HCT116 (cell line): Measurements from ENCODE around the gene AASS. TPM values are rescaled to one million over a fixed set of nuclear protein-coding genes. Genes with fewer than 3 reads are reported as not detected.

Experiments
- ATAC-seq: fragments of 200-7000 bp; cut with Tn5 transposase; 2 replicates; pipeline ENCODE4 v1.9.1; 2020; ENCODE audit warnings: mild to moderate bottlenecking, moderate library complexity
- BruUV-seq: library from RNA; stranded (reverse); fragments of 400-500 nt; replicated peaks from 2 replicates; lab custom pipeline; 2021; lab: Mats Ljungman, UMichigan
- CTCF ChIA-PET: fragments of 300-600 bp; sonication (Branson Sonifier 250); formaldehyde crosslinking; loops from one replicate; lab custom pipeline; 2021; ENCODE audit warnings: antibody characterized with exemption; lab: Charles Lee
- POLR2A ChIA-PET: fragments of 300-600, 350-600 bp; sonication (Branson Sonifier 250); formaldehyde crosslinking; loops from one replicate; lab custom pipeline; 2021; ENCODE audit warnings: antibody characterized with exemption; lab: Charles Lee
- RAD21 ChIA-PET, 2 experiments: fragments of 300-600 bp; sonication (Branson Sonifier 250); formaldehyde crosslinking; loops; one replicate each; lab custom pipeline; 2023; ENCODE audit warnings: low total read pairs in 2 of 2; ENCODE audit not compliant: uncharacterized antibody in 2 of 2, unreplicated experiment in 2 of 2, low non-redundant PET in 1 of 2; lab: Charles Lee
- DNase-seq: peaks from one replicate; pipeline ENCODE4 v3.0.0-alpha.2; 2010; ENCODE audit warnings: low read depth, low spot score
- H2AFZ ChIP-seq: fragments of 200-600 bp; shearing (Covaris generic), sonication (generic); 2 replicates; pipeline ENCODE4 v1.6.1; 2017; ENCODE audit warnings: low read depth, mixed run types, mixed read lengths, antibody characterized with exemption, low read length; ENCODE audit not compliant: poor library complexity, severe bottlenecking
- H3K27ac ChIP-seq: 2 replicates; pipeline ENCODE4 v1.5.1; 2012; ENCODE audit warnings: low read depth, low read length
- H3K27me3 ChIP-seq: fragments of 200-600 bp; sonication (generic); 2 replicates; pipeline ENCODE4 v1.6.1; 2016; ENCODE audit warnings: mixed run types, low read length, mixed read lengths; ENCODE audit not compliant: insufficient read depth
- H3K36me3 ChIP-seq, 2 experiments: fragments of 200-500 bp in 1 of 2; fragments of 200-600 bp in 1 of 2; sonication (Bioruptor generic) in 1 of 2; sonication (generic) in 1 of 2; 2 replicates each; pipeline versions ENCODE4 v1.5.1 to v1.6.1; 2014 to 2016; ENCODE audit warnings: low read length in 2 of 2, inconsistent platforms in 1 of 2, mixed read lengths in 1 of 2, mixed run types in 1 of 2; ENCODE audit not compliant: insufficient read depth in 2 of 2, control insufficient read depth in 1 of 2
- H3K4me1 ChIP-seq, 2 experiments: fragments of 200-600 bp in 1 of 2; sonication (generic) in 1 of 2; 2 replicates each; pipeline versions ENCODE4 v1.5.1 to v1.6.1; 2012 to 2017; ENCODE audit warnings: low read length in 2 of 2, inconsistent platforms in 1 of 2, mild to moderate bottlenecking in 1 of 2, mixed read lengths in 1 of 2, mixed run types in 1 of 2, moderate library complexity in 1 of 2; ENCODE audit not compliant: insufficient read depth in 2 of 2, control insufficient read depth in 1 of 2
- H3K4me2 ChIP-seq: fragments of 200-600 bp; sonication (generic); 2 replicates; pipeline ENCODE4 v1.6.1; 2017; ENCODE audit warnings: mixed run types, low read length, mixed read lengths
- H3K4me3 ChIP-seq, 2 experiments: fragments of 200-600 bp in 1 of 2; sonication (generic) in 1 of 2; replicated peaks in 1 of 2; 2 replicates each; pipeline ENCODE4 v1.5.1; 2011 to 2016; ENCODE audit warnings: low read length in 2 of 2, control low read depth in 1 of 2, low read depth in 1 of 2, mild to moderate bottlenecking in 1 of 2, mixed read lengths in 1 of 2, mixed run types in 1 of 2
- H3K79me2 ChIP-seq: fragments of 200-600 bp; sonication (generic); 2 replicates; pipeline ENCODE4 v1.6.1; 2017; ENCODE audit warnings: mild to moderate bottlenecking, mixed run types, low read length, moderate library complexity, mixed read lengths; ENCODE audit not compliant: insufficient read depth
- H3K9ac ChIP-seq: fragments of 200-600 bp; sonication (generic); 2 replicates; pipeline ENCODE4 v1.6.1; 2016; ENCODE audit warnings: low read length, mixed read lengths
- H3K9me2 ChIP-seq: fragments of 200-600 bp; sonication (generic), shearing (Covaris generic); 2 replicates; pipeline ENCODE4 v1.6.1; 2017; ENCODE audit warnings: mixed run types, mild to moderate bottlenecking, moderate library complexity; ENCODE audit not compliant: insufficient read depth
- H3K9me3 ChIP-seq, 2 experiments: fragments of 200-500 bp in 1 of 2; fragments of 200-600 bp in 1 of 2; sonication (Bioruptor generic) in 1 of 2; sonication (generic) in 1 of 2; 2 replicates each; pipeline ENCODE4 v1.6.1; 2014 to 2017; ENCODE audit warnings: low read length in 2 of 2, mixed read lengths in 2 of 2, inconsistent platforms in 1 of 2, low read depth in 1 of 2, mild to moderate bottlenecking in 1 of 2, mixed run types in 1 of 2, moderate library complexity in 1 of 2; ENCODE audit not compliant: control insufficient read depth in 1 of 2, insufficient read depth in 1 of 2
- H4K20me1 ChIP-seq: fragments of 200-600 bp; sonication (generic), shearing (Covaris generic); 2 replicates; pipeline ENCODE4 v1.6.1; 2017; ENCODE audit warnings: mixed run types, mild to moderate bottlenecking, moderate library complexity; ENCODE audit not compliant: insufficient read depth
- CBX3 ChIP-seq: IDR thresholded peaks from 2 replicates; pipeline ENCODE4 v1.6.1; 2012; ENCODE audit warnings: low read depth
- ELF1 ChIP-seq: IDR thresholded peaks from 2 replicates; pipeline ENCODE4 v1.6.1; 2012; ENCODE audit warnings: low read depth, borderline replicate concordance
- FOSL1 ChIP-seq: IDR thresholded peaks from 2 replicates; pipeline ENCODE4 v1.6.1; 2012; ENCODE audit warnings: low read depth
- POLR2A ChIP-seq: IDR thresholded peaks from 2 replicates; pipeline ENCODE4 v1.7.0; 2011; ENCODE audit warnings: borderline replicate concordance; ENCODE audit not compliant: insufficient read depth, insufficient read length; ENCODE audit errors: extremely low read depth
- POLR2AphosphoS5 ChIP-seq: IDR thresholded peaks from 2 replicates; pipeline ENCODE4 v1.6.1; 2011; ENCODE audit warnings: mild to moderate bottlenecking, low read depth, low read length, moderate library complexity
- SP1 ChIP-seq: IDR thresholded peaks from 2 replicates; pipeline ENCODE4 v1.6.1; 2012; ENCODE audit warnings: low read depth
- SRF ChIP-seq: IDR thresholded peaks from 2 replicates; pipeline ENCODE4 v1.6.1; 2012; ENCODE audit warnings: low read depth
- TCF7L2 ChIP-seq: IDR thresholded peaks from 2 replicates; pipeline ENCODE4 v1.7.0; 2011; ENCODE audit warnings: borderline replicate concordance, inconsistent platforms; ENCODE audit not compliant: insufficient read depth, insufficient read length; ENCODE audit errors: extremely low read depth
- YY1 ChIP-seq: IDR thresholded peaks from 2 replicates; pipeline ENCODE4 v1.6.1; 2011; ENCODE audit warnings: low read length, low read depth, moderate library complexity, mild to moderate bottlenecking; ENCODE audit not compliant: insufficient replicate concordance; ENCODE audit errors: extremely low read depth
- intact Hi-C: fragments of 100-400 bp; cut with micrococcal nuclease; formaldehyde crosslinking; loops from 2 replicates; pipeline ENCODE4 v1.10.0; 2022
- total RNA-seq: library from RNA; stranded (reverse); gene quantifications from one replicate; pipeline ENCODE4 v1.2.1, GENCODE V29; 2021; ENCODE audit not compliant: unreplicated experiment
- TF ChIP-seq, protein P1 (sequence below), 3 experiments: fragments of 200-600 bp in 1 of 3; sonication (generic) in 1 of 3; IDR thresholded peaks in 2 of 3; conservative IDR thresholded peaks in 1 of 3; 2 replicates each; pipeline ENCODE4 v1.5.1; 2012 to 2017; ENCODE audit warnings: low read depth in 2 of 3, low read length in 2 of 3, antibody characterized with exemption in 1 of 3, borderline replicate concordance in 1 of 3, control low read depth in 1 of 3, mild to moderate bottlenecking in 1 of 3, mixed read lengths in 1 of 3, mixed run types in 1 of 3, moderate library complexity in 1 of 3; ENCODE audit not compliant: insufficient read depth in 1 of 3

The AASS gene
- total RNA-seq, 1 experiment from 2014 or later = 5.1 TPM

DNA sequence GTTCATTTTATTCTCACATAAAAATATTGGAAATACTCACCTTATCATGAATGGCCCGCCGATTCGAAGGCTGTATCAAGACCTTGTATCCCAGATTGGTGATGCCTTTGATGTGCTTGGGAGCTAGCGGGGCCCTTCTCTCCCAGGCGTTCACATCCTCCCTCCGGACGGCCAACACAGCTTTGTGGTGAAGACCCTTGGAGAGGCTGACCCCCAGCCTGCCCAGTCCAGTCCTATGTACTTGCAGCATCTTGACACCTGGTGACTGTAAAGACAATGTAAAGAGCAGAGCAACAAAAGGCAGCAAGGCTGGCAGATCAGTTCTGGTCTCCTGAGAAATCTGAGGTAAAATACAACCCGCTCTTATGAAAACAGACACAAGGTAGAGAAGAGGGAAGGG lies 10.6 kb downstream of the AASS start:
- no peaks in the 10 kb centered on the region for H4K20me1 ChIP-seq
- no peak for ATAC-seq
- no peak for TF ChIP-seq POLR2A
- TF ChIP-seq, protein P1, sequence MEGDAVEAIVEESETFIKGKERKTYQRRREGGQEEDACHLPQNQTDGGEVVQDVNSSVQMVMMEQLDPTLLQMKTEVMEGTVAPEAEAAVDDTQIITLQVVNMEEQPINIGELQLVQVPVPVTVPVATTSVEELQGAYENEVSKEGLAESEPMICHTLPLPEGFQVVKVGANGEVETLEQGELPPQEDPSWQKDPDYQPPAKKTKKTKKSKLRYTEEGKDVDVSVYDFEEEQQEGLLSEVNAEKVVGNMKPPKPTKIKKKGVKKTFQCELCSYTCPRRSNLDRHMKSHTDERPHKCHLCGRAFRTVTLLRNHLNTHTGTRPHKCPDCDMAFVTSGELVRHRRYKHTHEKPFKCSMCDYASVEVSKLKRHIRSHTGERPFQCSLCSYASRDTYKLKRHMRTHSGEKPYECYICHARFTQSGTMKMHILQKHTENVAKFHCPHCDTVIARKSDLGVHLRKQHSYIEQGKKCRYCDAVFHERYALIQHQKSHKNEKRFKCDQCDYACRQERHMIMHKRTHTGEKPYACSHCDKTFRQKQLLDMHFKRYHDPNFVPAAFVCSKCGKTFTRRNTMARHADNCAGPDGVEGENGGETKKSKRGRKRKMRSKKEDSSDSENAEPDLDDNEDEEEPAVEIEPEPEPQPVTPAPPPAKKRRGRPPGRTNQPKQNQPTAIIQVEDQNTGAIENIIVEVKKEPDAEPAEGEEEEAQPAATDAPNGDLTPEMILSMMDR (IDR thresholded peaks at IDR 0.05 in 2 of 3, conservative IDR thresholded peaks at IDR 0.05 in 1 of 3; ENCODE audit: borderline replicate concordance in 1 of 3, insufficient read depth in 1 of 3, low read depth in 2 of 3, low read length in 2 of 3) = no peak
- no peak for TF ChIP-seq SP1
- TF ChIP-seq CBX3 = no peak
- no peak for TF ChIP-seq YY1
- TF ChIP-seq FOSL1 = no peak
- TF ChIP-seq ELF1 = no peak
- TF ChIP-seq TCF7L2 = no peak
- TF ChIP-seq SRF = no peak
- TF ChIP-seq POLR2AphosphoS5 = no peak
- TF ChIP-seq, all 23 proteins: peak for 0
- Histone ChIP-seq H3K79me2 (no peaks in the 10 kb centered on the region), H3K27me3 (no peaks in the 10 kb centered on the region), H3K9me2 (no peaks in the 10 kb centered on the region), H3K9ac (no peak overlapping the region), H3K4me3 (no peak overlapping the region), H3K4me1 (peaks cover 0 to 18% of the 10 kb centered on the region in 2 experiments; a peak in 1 of 4 replicates), H3K27ac (no peak overlapping the region), H3K36me3 (no peaks in the 10 kb centered on the region), H2AFZ (no peak overlapping the region), H3K4me2 (no peak overlapping the region), H3K9me3 (no peaks in the 10 kb centered on the region)
- BruUV-seq = no TSS peak
- POLR2A ChIA-PET = no interaction called here
- no peak for DNase-seq
- RAD21 ChIA-PET = no interaction called here
- CTCF ChIA-PET = no interaction called here
- intact Hi-C loops = no loop called here
